HepG2 (cell line): ENCODE results near the gene AJM1. TPM values are rescaled to one million over a fixed set of nuclear protein-coding genes. Genes with fewer than 3 reads are reported as not detected.

Source experiments
- FOSL1 ChIP-seq: sonication (generic); formaldehyde crosslinking; IDR thresholded peaks from 2 replicates; pipeline ENCODE4 v1.9.0; 2021; ENCODE audit warnings: missing genetic modification reagents, borderline replicate concordance
- ISX ChIP-seq: sonication (generic); formaldehyde crosslinking; conservative IDR thresholded peaks from 2 replicates; pipeline ENCODE4 v1.5.0; 2020; ENCODE audit warnings: missing genetic modification reagents
- KDM5A ChIP-seq: fragments of 200-600 bp; sonication (generic); IDR thresholded peaks from 2 replicates; pipeline ENCODE4 v1.7.0; 2018; ENCODE audit warnings: antibody characterized with exemption, mild to moderate bottlenecking, low read length, borderline replicate concordance
- KLF15 ChIP-seq: sonication (generic); formaldehyde crosslinking; IDR thresholded peaks from 2 replicates; pipeline ENCODE4 v1.8.1; 2023; ENCODE audit warnings: borderline replicate concordance, mild to moderate bottlenecking, inconsistent platforms, missing genetic modification reagents, mixed read lengths
- NR2F1 ChIP-seq, 2 experiments: fragments of 450-650 bp in 1 of 2; formaldehyde crosslinking in 1 of 2; IDR thresholded peaks; 2 replicates each; pipeline versions ENCODE4 v1.5.0 to v1.6.1; 2016 to 2020; ENCODE audit warnings: mild to moderate bottlenecking in 1 of 2, missing compliant biosample characterization in 1 of 2, missing genetic modification reagents in 1 of 2, moderate library complexity in 1 of 2
- PHF8 ChIP-seq: sonication (generic); formaldehyde crosslinking; IDR thresholded peaks from 2 replicates; pipeline ENCODE4 v1.5.0; 2020; ENCODE audit warnings: missing genetic modification reagents
- RELA ChIP-seq: sonication (generic); formaldehyde crosslinking; IDR thresholded peaks from 2 replicates; pipeline ENCODE4 v1.4.0; 2020; ENCODE audit warnings: missing genetic modification reagents
- RFX1 ChIP-seq: fragments of 450-650 bp; IDR thresholded peaks from 2 replicates; pipeline ENCODE4 v1.6.1; 2017
- RFXANK ChIP-seq: IDR thresholded peaks from 2 replicates; pipeline ENCODE4 v1.6.1; 2016
- SNAPC2 ChIP-seq: sonication (generic); formaldehyde crosslinking; IDR thresholded peaks from 2 replicates; pipeline ENCODE4 v1.8.1; 2022; ENCODE audit warnings: mild to moderate bottlenecking, missing genetic modification reagents
- SNRNP70 ChIP-seq: fragments of 200-400 bp; formaldehyde crosslinking; IDR thresholded peaks from 2 replicates; pipeline ENCODE4 v1.6.1; 2017; ENCODE audit warnings: mild to moderate bottlenecking, low read depth, low read length, moderate library complexity
- SP140L ChIP-seq: sonication (generic); formaldehyde crosslinking; IDR thresholded peaks from 2 replicates; pipeline ENCODE4 v1.4.0; 2020; ENCODE audit warnings: missing genetic modification reagents, borderline replicate concordance
- SRSF9 ChIP-seq: fragments of 200-400 bp; formaldehyde crosslinking; IDR thresholded peaks from 2 replicates; pipeline ENCODE4 v1.6.1; 2018; ENCODE audit warnings: borderline replicate concordance, mild to moderate bottlenecking, low read depth, low read length; ENCODE audit not compliant: insufficient read depth, poor library complexity, severe bottlenecking
- TCF7L2 ChIP-seq: IDR thresholded peaks from 2 replicates; pipeline ENCODE4 v1.6.1; 2011; ENCODE audit warnings: mild to moderate bottlenecking, low read depth, low read length, moderate library complexity
- TRIM24 ChIP-seq: sonication (generic); formaldehyde crosslinking; IDR thresholded peaks from 2 replicates; pipeline ENCODE4 v1.8.0; 2022; ENCODE audit warnings: mild to moderate bottlenecking, missing genetic modification reagents
- ZFY ChIP-seq: sonication (generic); formaldehyde crosslinking; IDR thresholded peaks from 2 replicates; pipeline ENCODE4 v1.4.0; 2020; ENCODE audit warnings: missing genetic modification reagents
- ZNF121 ChIP-seq: sonication (generic); formaldehyde crosslinking; IDR thresholded peaks from 2 replicates; pipeline ENCODE4 v1.5.0; 2020; ENCODE audit warnings: mild to moderate bottlenecking, missing genetic modification reagents
- polyA plus RNA-seq, 8 experiments: library from polyadenylated mRNA; depleted of rRNA in 3 of 8; stranded (reverse) in 7 of 8; unstranded in 1 of 8; fragments of >200 nt; fragmentation: Illumina TruSeq in 4 of 8; extraction: Trizol in 4 of 8; gene quantifications; 2 replicates each; pipeline versions ENCODE4 v1.2.1 to v1.2.3, GENCODE V29; 2011 to 2016; ENCODE audit warnings: low read depth in 4 of 8, missing spikeins in 1 of 8, mixed read lengths in 1 of 8; ENCODE audit not compliant: insufficient read depth in 1 of 8
- total RNA-seq, 5 experiments: library from RNA; depleted of rRNA; stranded (reverse); fragments of >200 nt; fragmentation: Illumina TruSeq; extraction: Trizol; gene quantifications; 2 replicates each; pipeline ENCODE4 v1.2.3, GENCODE V29; 2016; ENCODE audit warnings: low read depth in 1 of 5
- TF ChIP-seq, protein P1 (sequence below): sonication (generic); formaldehyde crosslinking; conservative IDR thresholded peaks from 2 replicates; pipeline ENCODE4 v1.4.0; 2020; ENCODE audit warnings: missing genetic modification reagents
- TF ChIP-seq, protein P2 (sequence below): sonication (generic); formaldehyde crosslinking; IDR thresholded peaks from 2 replicates; pipeline ENCODE4 v1.8.1; 2023; ENCODE audit warnings: mild to moderate bottlenecking, inconsistent platforms, moderate library complexity, missing genetic modification reagents, borderline replicate concordance
- TF ChIP-seq, protein P3 (sequence below): sonication (generic); formaldehyde crosslinking; IDR thresholded peaks from 2 replicates; pipeline ENCODE4 v1.4.0; 2020; ENCODE audit warnings: missing genetic modification reagents
- TF ChIP-seq, protein P4 (sequence below): sonication (generic); formaldehyde crosslinking; IDR thresholded peaks from 2 replicates; pipeline ENCODE4 v1.4.0; 2020; ENCODE audit warnings: mild to moderate bottlenecking, missing genetic modification reagents

The AJM1 gene
- total and polyA plus RNA-seq, 2 of the 13 experiments (the other 11 are each of a cell fraction or from before 2014, with no cell fraction given): 1.1 to 1.2 TPM

DNA sequence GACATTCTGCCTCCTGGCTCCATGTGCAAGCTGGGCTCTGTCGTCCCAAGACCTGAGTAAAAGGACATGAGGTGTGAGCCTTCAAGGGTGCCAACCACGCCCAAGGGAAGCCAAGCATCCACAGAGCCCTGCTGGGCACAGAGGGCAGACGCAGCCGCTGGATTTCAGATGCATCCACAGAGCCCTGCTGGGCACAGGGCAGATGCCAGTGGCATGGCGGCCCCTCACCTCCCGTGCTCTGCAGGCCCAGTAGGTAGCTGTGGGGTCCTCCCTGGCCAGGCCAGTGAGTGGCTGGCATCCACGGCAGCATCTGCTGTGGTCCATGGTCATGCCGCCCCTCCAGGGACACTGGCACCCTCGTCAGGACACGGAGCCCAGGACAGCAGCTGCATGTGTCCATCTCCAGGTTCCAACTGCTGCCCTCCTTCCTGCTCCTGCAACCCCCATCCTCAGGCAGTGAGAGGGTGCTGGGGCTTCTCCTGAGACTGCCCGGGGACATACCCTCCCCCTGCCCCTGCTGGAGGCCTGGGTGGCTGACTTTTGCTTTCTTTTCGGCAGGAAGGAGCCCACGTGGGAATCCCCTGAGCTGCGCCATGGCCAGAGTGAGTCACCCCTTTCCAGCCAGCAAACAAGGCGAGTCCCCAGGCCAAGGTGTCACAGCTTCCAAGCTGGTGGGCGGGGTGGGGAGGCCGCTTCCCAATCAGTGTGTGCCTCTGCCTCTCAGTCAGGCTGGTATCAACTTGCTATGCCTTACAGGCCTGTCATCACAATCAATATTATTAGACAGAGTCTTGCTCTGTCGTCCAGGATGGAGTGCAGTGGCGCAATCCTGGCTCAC, 40.0 kb downstream of the AJM1 start (continued):
- TF ChIP-seq RFX1: no peak
- TF ChIP-seq SP140L (CRISPR knock-in tag): no peak
- peak; percentile 75 for TF ChIP-seq FOSL1 (CRISPR knock-in tag)
- TF ChIP-seq ZNF121 (CRISPR knock-in tag): peak; percentile 91
- TF ChIP-seq RFXANK (CRISPR knock-in tag): no peak
- TF ChIP-seq SNAPC2: no peak
- no peak for TF ChIP-seq TCF7L2
- TF ChIP-seq, protein P1, sequence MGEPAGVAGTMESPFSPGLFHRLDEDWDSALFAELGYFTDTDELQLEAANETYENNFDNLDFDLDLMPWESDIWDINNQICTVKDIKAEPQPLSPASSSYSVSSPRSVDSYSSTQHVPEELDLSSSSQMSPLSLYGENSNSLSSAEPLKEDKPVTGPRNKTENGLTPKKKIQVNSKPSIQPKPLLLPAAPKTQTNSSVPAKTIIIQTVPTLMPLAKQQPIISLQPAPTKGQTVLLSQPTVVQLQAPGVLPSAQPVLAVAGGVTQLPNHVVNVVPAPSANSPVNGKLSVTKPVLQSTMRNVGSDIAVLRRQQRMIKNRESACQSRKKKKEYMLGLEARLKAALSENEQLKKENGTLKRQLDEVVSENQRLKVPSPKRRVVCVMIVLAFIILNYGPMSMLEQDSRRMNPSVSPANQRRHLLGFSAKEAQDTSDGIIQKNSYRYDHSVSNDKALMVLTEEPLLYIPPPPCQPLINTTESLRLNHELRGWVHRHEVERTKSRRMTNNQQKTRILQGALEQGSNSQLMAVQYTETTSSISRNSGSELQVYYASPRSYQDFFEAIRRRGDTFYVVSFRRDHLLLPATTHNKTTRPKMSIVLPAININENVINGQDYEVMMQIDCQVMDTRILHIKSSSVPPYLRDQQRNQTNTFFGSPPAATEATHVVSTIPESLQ: no peak
- TF ChIP-seq ISX (CRISPR knock-in tag): no peak
- TF ChIP-seq, protein P2, sequence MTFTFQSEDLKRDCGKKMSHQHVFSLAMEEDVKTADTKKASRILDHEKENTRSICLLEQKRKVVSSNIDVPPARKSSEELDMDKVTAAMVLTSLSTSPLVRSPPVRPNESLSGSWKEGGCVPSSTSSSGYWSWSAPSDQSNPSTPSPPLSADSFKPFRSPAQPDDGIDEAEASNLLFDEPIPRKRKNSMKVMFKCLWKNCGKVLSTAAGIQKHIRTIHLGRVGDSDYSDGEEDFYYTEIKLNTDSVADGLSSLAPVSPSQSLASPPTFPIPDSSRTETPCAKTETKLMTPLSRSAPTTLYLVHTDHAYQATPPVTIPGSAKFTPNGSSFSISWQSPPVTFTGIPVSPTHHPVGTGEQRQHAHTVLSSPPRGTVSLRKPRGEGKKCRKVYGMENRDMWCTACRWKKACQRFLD (CRISPR knock-in tag): no peak
- TF ChIP-seq NR2F1 (CRISPR knock-in tag; IDR thresholded peaks at IDR 0.05): 0 out of 4 replicates have a peak, but pooled peaks of 1 of the 2 experiments have one; percentile 4
- TF ChIP-seq TRIM24: no peak
- TF ChIP-seq, protein P3, sequence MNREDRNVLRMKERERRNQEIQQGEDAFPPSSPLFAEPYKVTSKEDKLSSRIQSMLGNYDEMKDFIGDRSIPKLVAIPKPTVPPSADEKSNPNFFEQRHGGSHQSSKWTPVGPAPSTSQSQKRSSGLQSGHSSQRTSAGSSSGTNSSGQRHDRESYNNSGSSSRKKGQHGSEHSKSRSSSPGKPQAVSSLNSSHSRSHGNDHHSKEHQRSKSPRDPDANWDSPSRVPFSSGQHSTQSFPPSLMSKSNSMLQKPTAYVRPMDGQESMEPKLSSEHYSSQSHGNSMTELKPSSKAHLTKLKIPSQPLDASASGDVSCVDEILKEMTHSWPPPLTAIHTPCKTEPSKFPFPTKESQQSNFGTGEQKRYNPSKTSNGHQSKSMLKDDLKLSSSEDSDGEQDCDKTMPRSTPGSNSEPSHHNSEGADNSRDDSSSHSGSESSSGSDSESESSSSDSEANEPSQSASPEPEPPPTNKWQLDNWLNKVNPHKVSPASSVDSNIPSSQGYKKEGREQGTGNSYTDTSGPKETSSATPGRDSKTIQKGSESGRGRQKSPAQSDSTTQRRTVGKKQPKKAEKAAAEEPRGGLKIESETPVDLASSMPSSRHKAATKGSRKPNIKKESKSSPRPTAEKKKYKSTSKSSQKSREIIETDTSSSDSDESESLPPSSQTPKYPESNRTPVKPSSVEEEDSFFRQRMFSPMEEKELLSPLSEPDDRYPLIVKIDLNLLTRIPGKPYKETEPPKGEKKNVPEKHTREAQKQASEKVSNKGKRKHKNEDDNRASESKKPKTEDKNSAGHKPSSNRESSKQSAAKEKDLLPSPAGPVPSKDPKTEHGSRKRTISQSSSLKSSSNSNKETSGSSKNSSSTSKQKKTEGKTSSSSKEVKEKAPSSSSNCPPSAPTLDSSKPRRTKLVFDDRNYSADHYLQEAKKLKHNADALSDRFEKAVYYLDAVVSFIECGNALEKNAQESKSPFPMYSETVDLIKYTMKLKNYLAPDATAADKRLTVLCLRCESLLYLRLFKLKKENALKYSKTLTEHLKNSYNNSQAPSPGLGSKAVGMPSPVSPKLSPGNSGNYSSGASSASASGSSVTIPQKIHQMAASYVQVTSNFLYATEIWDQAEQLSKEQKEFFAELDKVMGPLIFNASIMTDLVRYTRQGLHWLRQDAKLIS (CRISPR knock-in tag): 0 out of 2 replicates have a peak, but pooled peaks have one; percentile 50
- peak; percentile 44 for TF ChIP-seq ZFY (CRISPR knock-in tag)
- no peak; the same call in 1 of the 2 replicates for TF ChIP-seq KDM5A
- no peak for TF ChIP-seq KLF15 (CRISPR knock-in tag)
- TF ChIP-seq, protein P4, sequence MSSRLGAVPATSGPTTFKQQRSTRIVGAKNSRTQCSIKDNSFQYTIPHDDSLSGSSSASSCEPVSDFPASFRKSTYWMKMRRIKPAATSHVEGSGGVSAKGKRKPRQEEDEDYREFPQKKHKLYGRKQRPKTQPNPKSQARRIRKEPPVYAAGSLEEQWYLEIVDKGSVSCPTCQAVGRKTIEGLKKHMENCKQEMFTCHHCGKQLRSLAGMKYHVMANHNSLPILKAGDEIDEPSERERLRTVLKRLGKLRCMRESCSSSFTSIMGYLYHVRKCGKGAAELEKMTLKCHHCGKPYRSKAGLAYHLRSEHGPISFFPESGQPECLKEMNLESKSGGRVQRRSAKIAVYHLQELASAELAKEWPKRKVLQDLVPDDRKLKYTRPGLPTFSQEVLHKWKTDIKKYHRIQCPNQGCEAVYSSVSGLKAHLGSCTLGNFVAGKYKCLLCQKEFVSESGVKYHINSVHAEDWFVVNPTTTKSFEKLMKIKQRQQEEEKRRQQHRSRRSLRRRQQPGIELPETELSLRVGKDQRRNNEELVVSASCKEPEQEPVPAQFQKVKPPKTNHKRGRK (CRISPR knock-in tag): no peak
- no peak for TF ChIP-seq SRSF9
- peak; percentile 54 for TF ChIP-seq PHF8
- no peak for TF ChIP-seq SNRNP70
- peak; percentile 94 for TF ChIP-seq RELA (CRISPR knock-in tag)
